HepG2 (cell line): Measurements from ENCODE around the gene SEC24A. TPM values are rescaled to one million over a fixed set of nuclear protein-coding genes. Genes with fewer than 3 reads are reported as not detected.
A peak's percentile ranks its signal among the peaks of the same experiment; 100 is the strongest.

Experiments
- E2F2 ChIP-seq: sonication (generic); formaldehyde crosslinking; IDR thresholded peaks from 2 replicates; pipeline ENCODE4 v1.4.0; 2020; ENCODE audit warnings: missing genetic modification reagents, borderline replicate concordance
- ERF ChIP-seq: IDR thresholded peaks from 2 replicates; pipeline ENCODE4 v1.6.1; 2018; ENCODE audit warnings: missing biosample characterization, missing genetic modification reagents
- FOSL2 ChIP-seq: sonication (generic); formaldehyde crosslinking; IDR thresholded peaks from 2 replicates; pipeline ENCODE4 v1.4.0; 2020; ENCODE audit warnings: missing genetic modification reagents
- FOXK1 ChIP-seq: sonication (generic); formaldehyde crosslinking; IDR thresholded peaks from 2 replicates; pipeline ENCODE4 v1.4.0; 2020; ENCODE audit warnings: low read depth, missing genetic modification reagents, borderline replicate concordance
- GABPA ChIP-seq, 2 experiments: IDR thresholded peaks; 2 replicates each; pipeline ENCODE4 v1.6.1; 2011 to 2016; ENCODE audit warnings: low read depth in 2 of 2, low read length in 1 of 2, missing biosample characterization in 1 of 2, missing genetic modification characterization in 1 of 2
- KLF13 ChIP-seq: sonication (generic); formaldehyde crosslinking; IDR thresholded peaks from 2 replicates; pipeline ENCODE4 v1.4.0; 2020; ENCODE audit warnings: mild to moderate bottlenecking, missing genetic modification reagents
- MATR3 ChIP-seq: sonication (generic); formaldehyde crosslinking; IDR thresholded peaks from 2 replicates; pipeline ENCODE4 v1.4.0; 2020; ENCODE audit warnings: missing genetic modification reagents
- POLR2G ChIP-seq: fragments of 200-400 bp; formaldehyde crosslinking; IDR thresholded peaks from 2 replicates; pipeline ENCODE4 v1.6.1; 2018; ENCODE audit warnings: mild to moderate bottlenecking, low read depth, low read length, moderate library complexity
- RNF2 ChIP-seq: fragments of 450-650 bp; conservative IDR thresholded peaks from 2 replicates; pipeline ENCODE4 v1.6.1; 2016; ENCODE audit warnings: low read depth
- TP53 ChIP-seq: sonication (generic); formaldehyde crosslinking; conservative IDR thresholded peaks from 2 replicates; pipeline ENCODE4 v1.4.0; 2020; ENCODE audit warnings: missing genetic modification reagents
- U2AF2 ChIP-seq: fragments of 200-400 bp; formaldehyde crosslinking; IDR thresholded peaks from 2 replicates; pipeline ENCODE4 v1.6.1; 2017; ENCODE audit warnings: low read depth, mild to moderate bottlenecking, low read length
- XRCC5 ChIP-seq: fragments of 200-400 bp; formaldehyde crosslinking; optimal IDR thresholded peaks from 2 replicates; pipeline ENCODE3; 2017; ENCODE audit warnings: mild to moderate bottlenecking, low read length
- ZBTB37 ChIP-seq: sonication (generic); formaldehyde crosslinking; IDR thresholded peaks from 2 replicates; pipeline ENCODE4 v1.4.0; 2020; ENCODE audit warnings: mild to moderate bottlenecking, missing genetic modification reagents
- ZKSCAN1 ChIP-seq: fragments of 150-350 bp; IDR thresholded peaks from 2 replicates; pipeline ENCODE4 v1.6.1; 2014; ENCODE audit warnings: low read length
- ZNF224 ChIP-seq: sonication (generic); formaldehyde crosslinking; IDR thresholded peaks from 2 replicates; pipeline ENCODE4 v1.5.0; 2020; ENCODE audit warnings: mild to moderate bottlenecking, missing genetic modification reagents
- ZNF331 ChIP-seq: sonication (generic); formaldehyde crosslinking; IDR thresholded peaks from 2 replicates; pipeline ENCODE4 v1.4.0; 2020; ENCODE audit warnings: missing genetic modification reagents
- ZNF501 ChIP-seq: sonication (generic); formaldehyde crosslinking; IDR thresholded peaks from 2 replicates; pipeline ENCODE4 v1.5.1; 2020; ENCODE audit warnings: mild to moderate bottlenecking, moderate library complexity, missing genetic modification reagents
- ZNF552 ChIP-seq: sonication (generic); formaldehyde crosslinking; IDR thresholded peaks from 2 replicates; pipeline ENCODE4 v1.9.0; 2022; ENCODE audit warnings: missing genetic modification reagents, mild to moderate bottlenecking, borderline replicate concordance
- ZNF605 ChIP-seq: sonication (generic); formaldehyde crosslinking; IDR thresholded peaks from 2 replicates; pipeline ENCODE4 v1.8.0; 2022; ENCODE audit warnings: mild to moderate bottlenecking, missing genetic modification reagents
- ZNF7 ChIP-seq: IDR thresholded peaks from 2 replicates; pipeline ENCODE4 v1.6.1; 2016; ENCODE audit warnings: missing biosample characterization, missing genetic modification reagents
- ZNF746 ChIP-seq: sonication (generic); formaldehyde crosslinking; IDR thresholded peaks from 2 replicates; pipeline ENCODE4 v1.8.0; 2022; ENCODE audit warnings: mild to moderate bottlenecking, missing genetic modification reagents
- ZZZ3 ChIP-seq: sonication (generic); formaldehyde crosslinking; IDR thresholded peaks from 2 replicates; pipeline ENCODE4 v1.4.0; 2020; ENCODE audit warnings: missing genetic modification reagents, mild to moderate bottlenecking, borderline replicate concordance
- polyA plus RNA-seq, 8 experiments: library from polyadenylated mRNA; depleted of rRNA in 3 of 8; stranded (reverse) in 7 of 8; unstranded in 1 of 8; fragments of >200 nt; fragmentation: Illumina TruSeq in 4 of 8; extraction: Trizol in 4 of 8; gene quantifications; 2 replicates each; pipeline versions ENCODE4 v1.2.1 to v1.2.3, GENCODE V29; 2011 to 2016; ENCODE audit warnings: low read depth in 4 of 8, missing spikeins in 1 of 8, mixed read lengths in 1 of 8; ENCODE audit not compliant: insufficient read depth in 1 of 8
- total RNA-seq, 5 experiments: library from RNA; depleted of rRNA; stranded (reverse); fragments of >200 nt; fragmentation: Illumina TruSeq; extraction: Trizol; gene quantifications; 2 replicates each; pipeline ENCODE4 v1.2.3, GENCODE V29; 2016; ENCODE audit warnings: low read depth in 1 of 5
- TF ChIP-seq, protein P1 (sequence below): sonication (generic); formaldehyde crosslinking; IDR thresholded peaks from 2 replicates; pipeline ENCODE4 v1.4.0; 2020; ENCODE audit warnings: missing genetic modification reagents
- TF ChIP-seq, protein P2 (sequence below): sonication (generic); formaldehyde crosslinking; IDR thresholded peaks from 2 replicates; pipeline ENCODE4 v1.8.1; 2022; ENCODE audit warnings: low read depth, mild to moderate bottlenecking, missing genetic modification reagents
- TF ChIP-seq, protein P3 (sequence below): sonication (generic); formaldehyde crosslinking; IDR thresholded peaks from 2 replicates; pipeline ENCODE4 v1.4.0; 2020; ENCODE audit warnings: mild to moderate bottlenecking, missing genetic modification reagents

The SEC24A gene
- total and polyA plus RNA-seq, 2 of the 13 experiments (the other 11 are each of a cell fraction or from before 2014, with no cell fraction given), result 30.5 to 56.8 TPM

DNA sequence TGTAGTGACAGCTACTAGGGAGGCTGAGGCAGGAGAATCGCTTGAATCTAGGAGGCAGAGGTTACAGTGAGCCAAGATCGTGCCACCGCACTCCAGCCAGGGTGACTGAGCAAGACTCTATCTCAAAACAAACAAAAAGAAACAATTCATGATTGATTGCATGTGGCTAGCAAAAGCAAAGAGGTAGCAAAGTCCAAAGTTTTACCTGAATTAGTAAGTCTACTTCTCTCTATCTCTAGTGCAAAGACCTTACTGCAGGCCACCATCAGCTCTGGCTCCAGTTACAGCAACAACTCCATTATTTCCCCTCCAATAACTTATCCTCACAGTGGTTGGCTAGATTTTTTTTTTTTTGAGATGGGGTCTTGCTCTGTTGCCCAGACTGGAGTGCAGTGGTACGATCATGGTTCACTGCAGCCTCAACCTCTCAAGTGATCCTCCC is 9.8 kb upstream of the SEC24A start (continued):
- TF ChIP-seq GABPA (IDR thresholded peaks at IDR 0.05; ENCODE audit: low read depth, low read length), result no peak
- TF ChIP-seq GABPA (CRISPR knock-in tag; IDR thresholded peaks at IDR 0.05; ENCODE audit: low read depth), result peak; percentile 62
- TF ChIP-seq XRCC5, result no peak
- no peak for TF ChIP-seq ZNF746
- no peak for TF ChIP-seq ZBTB37
- no peak for TF ChIP-seq ZNF224 (CRISPR knock-in tag)
- no peak for TF ChIP-seq ZNF501
- TF ChIP-seq MATR3 (CRISPR knock-in tag), result no peak
- no peak for TF ChIP-seq ZKSCAN1
- TF ChIP-seq E2F2 (CRISPR knock-in tag), result no peak
- TF ChIP-seq, protein P1, sequence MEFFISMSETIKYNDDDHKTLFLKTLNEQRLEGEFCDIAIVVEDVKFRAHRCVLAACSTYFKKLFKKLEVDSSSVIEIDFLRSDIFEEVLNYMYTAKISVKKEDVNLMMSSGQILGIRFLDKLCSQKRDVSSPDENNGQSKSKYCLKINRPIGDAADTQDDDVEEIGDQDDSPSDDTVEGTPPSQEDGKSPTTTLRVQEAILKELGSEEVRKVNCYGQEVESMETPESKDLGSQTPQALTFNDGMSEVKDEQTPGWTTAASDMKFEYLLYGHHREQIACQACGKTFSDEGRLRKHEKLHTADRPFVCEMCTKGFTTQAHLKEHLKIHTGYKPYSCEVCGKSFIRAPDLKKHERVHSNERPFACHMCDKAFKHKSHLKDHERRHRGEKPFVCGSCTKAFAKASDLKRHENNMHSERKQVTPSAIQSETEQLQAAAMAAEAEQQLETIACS (CRISPR knock-in tag), result no peak
- no peak for TF ChIP-seq ZNF7
- no peak for TF ChIP-seq KLF13 (CRISPR knock-in tag)
- TF ChIP-seq, protein P2, sequence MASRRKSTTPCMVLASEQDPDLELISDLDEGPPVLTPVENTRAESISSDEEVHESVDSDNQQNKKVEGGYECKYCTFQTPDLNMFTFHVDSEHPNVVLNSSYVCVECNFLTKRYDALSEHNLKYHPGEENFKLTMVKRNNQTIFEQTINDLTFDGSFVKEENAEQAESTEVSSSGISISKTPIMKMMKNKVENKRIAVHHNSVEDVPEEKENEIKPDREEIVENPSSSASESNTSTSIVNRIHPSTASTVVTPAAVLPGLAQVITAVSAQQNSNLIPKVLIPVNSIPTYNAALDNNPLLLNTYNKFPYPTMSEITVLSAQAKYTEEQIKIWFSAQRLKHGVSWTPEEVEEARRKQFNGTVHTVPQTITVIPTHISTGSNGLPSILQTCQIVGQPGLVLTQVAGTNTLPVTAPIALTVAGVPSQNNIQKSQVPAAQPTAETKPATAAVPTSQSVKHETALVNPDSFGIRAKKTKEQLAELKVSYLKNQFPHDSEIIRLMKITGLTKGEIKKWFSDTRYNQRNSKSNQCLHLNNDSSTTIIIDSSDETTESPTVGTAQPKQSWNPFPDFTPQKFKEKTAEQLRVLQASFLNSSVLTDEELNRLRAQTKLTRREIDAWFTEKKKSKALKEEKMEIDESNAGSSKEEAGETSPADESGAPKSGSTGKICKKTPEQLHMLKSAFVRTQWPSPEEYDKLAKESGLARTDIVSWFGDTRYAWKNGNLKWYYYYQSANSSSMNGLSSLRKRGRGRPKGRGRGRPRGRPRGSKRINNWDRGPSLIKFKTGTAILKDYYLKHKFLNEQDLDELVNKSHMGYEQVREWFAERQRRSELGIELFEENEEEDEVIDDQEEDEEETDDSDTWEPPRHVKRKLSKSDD (CRISPR knock-in tag), result peak; percentile 22; the same call in 1 of the 2 replicates
- TF ChIP-seq FOXK1 (CRISPR knock-in tag), result peak; percentile 18; the same call in 1 of the 2 replicates
- TF ChIP-seq U2AF2, result no peak
- TF ChIP-seq ZNF552 (CRISPR knock-in tag), result no peak
- TF ChIP-seq ZZZ3 (CRISPR knock-in tag), result no peak
- TF ChIP-seq POLR2G, result peak; percentile 52; the same call in 1 of the 2 replicates
- peak; percentile 65 for TF ChIP-seq ZNF605 (CRISPR knock-in tag)
- peak; percentile 74 for TF ChIP-seq FOSL2 (CRISPR knock-in tag)
- no peak for TF ChIP-seq RNF2
- no peak for TF ChIP-seq TP53 (CRISPR knock-in tag)
- TF ChIP-seq, protein P3, sequence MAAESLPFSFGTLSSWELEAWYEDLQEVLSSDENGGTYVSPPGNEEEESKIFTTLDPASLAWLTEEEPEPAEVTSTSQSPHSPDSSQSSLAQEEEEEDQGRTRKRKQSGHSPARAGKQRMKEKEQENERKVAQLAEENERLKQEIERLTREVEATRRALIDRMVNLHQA, result no peak
- peak; percentile 62; the same call in 1 of the 2 replicates for TF ChIP-seq ERF (CRISPR knock-in tag)
- peak; percentile 75 for TF ChIP-seq ZNF331 (CRISPR knock-in tag)
